ENCODE measurements around the gene TTC7B. TPM values are rescaled to one million over a fixed set of nuclear protein-coding genes. Genes with fewer than 3 reads are reported as not detected.

The TTC7B gene
- total RNA-seq, 2 experiments from 2014 or later = 5.6 to 7.8 TPM

GRCh38 chr14:90511252-90511651 is 305.0 kb downstream of the TTC7B start:
- ChIA-PET CTCF (no interaction called here), POLR2A (no interaction called here)
- ATAC-seq = no peak
- intact Hi-C loops (cut with micrococcal nuclease) = no loop called here
- Mint-ChIP-seq H3K36me3 (ENCODE audit: low read depth) (no peaks in the 10 kb centered on the region), H3K27me3 (peaks cover 17% of the 10 kb centered on the region), H3K9me3 (no peaks in the 10 kb centered on the region), H3K4me3 (no peak overlapping the region), H3K27ac (no peak overlapping the region), H3K4me1 (ENCODE audit: low read depth) (peaks cover 6% of the 10 kb centered on the region)
- no peak for DNase-seq
- TF ChIP-seq CTCF (IDR thresholded peaks at IDR 0.05) = no peak

- ATAC-seq = no peak
- ChIA-PET POLR2A (interaction anchor here (0.7 kb wide), 1 partner anchor 502 kb away, joined by 3 read pairs; no protein-coding TSS in a partner anchor), CTCF (interaction anchor here (1.8 kb wide), 1 partner anchor 9 kb away, joined by 6 read pairs; no protein-coding TSS in a partner anchor)
- intact Hi-C loops (cut with micrococcal nuclease) = no loop called here
- no peak for DNase-seq
- Mint-ChIP-seq H3K9me3 (no peaks in the 10 kb centered on the region), H3K36me3 (ENCODE audit: low read depth) (no peaks in the 10 kb centered on the region), H3K4me3 (no peak overlapping the region), H3K27me3 (peaks cover 17% of the 10 kb centered on the region), H3K27ac (no peak overlapping the region), H3K4me1 (ENCODE audit: low read depth) (peaks cover 6% of the 10 kb centered on the region)
- no peak for TF ChIP-seq CTCF (IDR thresholded peaks at IDR 0.05)
These were observed 306.1 kb downstream of the TTC7B start for GRCh38 chr14:90510159-90510558.

GRCh38 chr14:90509403-90509802 is 306.8 kb downstream of the TTC7B start:
- Mint-ChIP-seq H3K27me3 (peaks cover 17% of the 10 kb centered on the region), H3K4me1 (ENCODE audit: low read depth) (peaks cover 6% of the 10 kb centered on the region), H3K9me3 (no peaks in the 10 kb centered on the region), H3K4me3 (no peak overlapping the region), H3K36me3 (ENCODE audit: low read depth) (no peaks in the 10 kb centered on the region), H3K27ac (no peak overlapping the region)
- ChIA-PET CTCF (interaction anchor here (1.8 kb wide), 1 partner anchor 9 kb away, joined by 6 read pairs; no protein-coding TSS in a partner anchor), POLR2A (interaction anchor here (0.7 kb wide), 1 partner anchor 501 kb away, joined by 3 read pairs; no protein-coding TSS in a partner anchor)
- ATAC-seq (no peak), DNase-seq (no peak)
- intact Hi-C loops (cut with micrococcal nuclease) = no loop called here
- no peak for TF ChIP-seq CTCF (IDR thresholded peaks at IDR 0.05)

- H3K4me1 Mint-ChIP-seq (ENCODE audit: low read depth) = peaks cover 6% of the 10 kb centered on the region
- no peaks in the 10 kb centered on the region for H3K36me3 Mint-ChIP-seq (ENCODE audit: low read depth)
- no peak overlapping the region for H3K4me3 Mint-ChIP-seq
- ATAC-seq (no peak), DNase-seq (no peak)
- ChIA-PET CTCF (interaction anchor here (1.3 to 1.8 kb wide), 2 partner anchors 10 to 15 kb away, joined by 3 to 6 read pairs; no protein-coding TSS in a partner anchor), POLR2A (no interaction called here)
- intact Hi-C loops (cut with micrococcal nuclease) = no loop called here
- no peak overlapping the region for H3K27ac Mint-ChIP-seq
- no peak for TF ChIP-seq CTCF (IDR thresholded peaks at IDR 0.05)
- H3K9me3 Mint-ChIP-seq = no peaks in the 10 kb centered on the region
- peaks cover 17% of the 10 kb centered on the region for H3K27me3 Mint-ChIP-seq
These were observed 307.5 kb downstream of the TTC7B start for GRCh38 chr14:90508536-90509254.

- Mint-ChIP-seq H3K36me3 (ENCODE audit: low read depth) (no peaks in the 10 kb centered on the region), H3K27ac (no peak overlapping the region), H3K27me3 (peaks cover 17% of the 10 kb centered on the region), H3K4me3 (no peak overlapping the region), H3K9me3 (no peaks in the 10 kb centered on the region), H3K4me1 (ENCODE audit: low read depth) (peaks cover 6% of the 10 kb centered on the region)
- ATAC-seq (no peak), DNase-seq (no peak)
- intact Hi-C loops (cut with micrococcal nuclease) = no loop called here
- ChIA-PET POLR2A (no interaction called here), CTCF (interaction anchor here (1.3 kb wide), 1 partner anchor 15 kb away, joined by 3 read pairs; no protein-coding TSS in a partner anchor)
- no peak for TF ChIP-seq CTCF (IDR thresholded peaks at IDR 0.05)
These were observed 308.2 kb downstream of the TTC7B start for GRCh38 chr14:90508036-90508435.

Measured in activated CD8-positive, alpha-beta T cell treated with anti-CD3 and anti-CD28 coated beads for 36 hours (primary cell).